ENCODE data around the gene CLBA1.

The CLBA1 gene

DNA sequence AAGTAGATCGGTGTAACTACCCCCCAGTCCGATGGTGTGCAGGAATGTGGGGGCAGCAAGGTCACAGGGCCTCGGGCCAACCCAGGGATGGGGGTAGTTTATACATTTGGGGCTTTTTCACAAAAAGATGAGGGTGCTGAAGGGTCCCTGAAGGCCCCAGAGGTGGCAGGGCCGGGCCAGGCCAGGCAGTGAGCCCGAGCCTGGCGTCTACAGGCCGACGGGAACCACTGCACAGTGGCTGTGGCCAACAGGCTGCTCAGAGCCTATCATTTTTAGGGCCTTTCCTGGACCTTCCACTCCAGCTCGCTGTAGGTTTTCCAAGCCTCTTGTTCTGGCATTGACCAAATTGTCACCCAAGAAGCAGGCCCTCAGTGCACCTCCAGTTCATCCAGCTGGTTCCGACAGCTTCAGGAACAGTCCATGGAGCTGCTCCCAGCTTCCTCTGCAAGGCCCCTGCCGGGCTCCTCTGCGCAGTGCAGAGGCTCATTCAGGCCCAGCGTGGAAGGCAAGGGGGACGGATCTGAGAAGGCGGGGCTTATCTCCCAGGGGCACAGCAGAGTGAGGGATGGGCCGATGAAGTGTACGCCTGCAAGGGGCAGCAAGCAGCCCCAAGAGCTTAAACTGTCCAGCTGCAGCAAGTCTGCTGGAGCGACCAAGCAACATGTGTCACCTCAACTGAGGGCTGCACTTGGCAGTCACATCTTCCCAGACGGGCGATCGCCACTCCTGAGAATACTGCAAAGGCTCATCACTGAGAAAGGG is 21.4 kb downstream of the CLBA1 start:
- DNase-seq = no peak

DNA sequence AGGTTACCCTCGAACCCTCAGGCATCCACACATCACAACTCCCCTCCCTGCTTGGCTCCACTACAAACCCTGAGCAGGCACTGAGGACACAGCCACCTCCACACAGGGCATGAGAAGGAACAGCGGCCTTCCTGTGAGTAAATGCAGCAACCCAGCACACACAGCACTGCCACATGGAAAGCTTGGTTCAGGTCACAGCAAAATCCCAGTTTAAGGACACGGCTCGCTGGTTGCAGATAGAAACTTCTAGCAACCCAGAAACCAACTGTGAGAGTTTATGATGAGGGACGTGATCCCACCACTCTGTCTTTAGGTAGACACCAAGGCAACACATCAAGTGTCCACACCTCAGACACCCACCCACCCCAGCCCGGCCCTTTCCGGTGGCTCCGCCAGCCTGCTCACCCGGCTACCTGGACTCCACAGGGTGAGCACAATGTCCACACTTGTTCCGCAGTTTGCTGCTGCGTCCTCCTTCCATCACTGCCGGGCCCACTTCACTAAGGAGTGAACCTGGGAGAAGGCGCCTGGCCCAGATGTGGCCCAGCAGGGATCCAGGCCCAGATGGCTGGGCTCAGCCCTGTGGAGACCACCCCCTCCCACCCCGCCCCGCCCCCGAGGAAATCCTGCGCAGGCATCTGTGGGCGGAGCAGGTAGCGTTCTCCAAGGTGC is 22.1 kb downstream of the CLBA1 start:
- DNase-seq = no peak

DNA sequence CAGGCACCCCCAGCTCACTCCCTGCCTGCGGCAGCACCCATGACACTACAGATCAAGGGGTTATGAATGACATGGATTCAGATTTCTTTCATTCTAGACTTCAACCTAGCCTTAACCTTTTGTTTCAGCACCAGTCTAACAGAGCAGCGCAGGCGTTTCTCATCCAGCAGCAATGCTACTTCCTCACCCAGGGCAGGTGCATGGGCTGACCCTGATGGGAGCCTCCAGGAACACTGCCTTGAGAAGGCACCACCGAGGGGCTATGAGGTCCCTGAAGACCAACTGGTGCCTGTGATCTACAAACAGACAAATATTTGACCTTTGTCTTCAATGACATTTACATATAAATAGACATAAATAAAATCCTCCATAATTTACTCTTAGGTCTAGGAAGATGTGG is 24.5 kb downstream of the CLBA1 start:
- no peak for DNase-seq

DNA sequence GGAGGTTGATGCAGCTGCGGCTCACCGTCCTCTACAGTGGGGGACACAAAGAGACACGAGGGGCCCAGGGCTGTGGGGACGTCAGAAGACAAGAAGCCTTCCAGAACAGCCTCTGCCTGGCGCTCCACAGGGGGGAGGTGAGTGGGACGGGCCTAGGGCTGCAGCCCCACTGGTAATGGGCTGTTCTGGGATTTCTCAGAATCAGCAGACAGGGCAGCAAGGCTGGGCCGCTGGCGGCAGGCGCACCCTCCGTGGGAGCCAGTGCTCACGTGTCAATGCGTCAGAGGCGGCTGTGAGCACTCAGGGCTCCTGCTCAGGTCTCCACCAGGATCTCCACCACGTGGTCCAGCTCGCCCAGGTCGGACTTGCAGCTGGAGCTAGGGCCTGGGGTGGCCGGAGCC is 25.3 kb downstream of the CLBA1 start:
- no peak for DNase-seq

DNA sequence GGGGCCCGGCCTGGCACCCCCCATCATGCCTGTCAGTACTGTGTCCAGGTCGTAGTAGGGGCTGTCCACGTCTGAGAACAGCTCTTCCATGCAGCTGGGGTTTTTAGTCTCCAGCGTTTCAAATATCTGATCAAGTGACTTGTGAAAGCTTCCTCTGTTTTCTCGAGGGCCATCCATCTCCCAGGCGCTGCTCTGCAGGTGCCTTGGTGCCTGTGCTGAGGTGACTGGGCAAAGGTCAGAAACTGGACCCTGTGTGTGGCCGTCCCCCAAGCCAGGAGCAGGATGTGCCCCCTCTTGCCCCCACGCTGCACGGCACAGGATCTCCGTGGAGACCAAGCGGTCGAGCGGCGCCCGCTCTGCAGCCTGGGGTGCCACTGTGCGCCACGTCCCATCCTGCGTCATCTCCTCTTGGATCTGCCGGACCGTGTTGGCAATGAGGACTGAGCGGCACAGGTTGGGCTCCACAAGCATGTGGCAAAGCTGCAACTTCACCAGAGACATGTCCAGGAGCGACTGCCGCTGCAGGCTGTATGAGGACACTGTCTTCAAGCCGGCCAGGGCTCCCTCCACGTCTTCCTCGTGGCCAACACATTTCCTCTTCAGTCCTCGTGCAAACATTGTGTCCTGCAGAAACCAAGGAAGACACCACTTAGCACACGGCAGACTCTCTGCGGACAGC is 25.9 kb downstream of the CLBA1 start:
- DNase-seq = no peak

DNA sequence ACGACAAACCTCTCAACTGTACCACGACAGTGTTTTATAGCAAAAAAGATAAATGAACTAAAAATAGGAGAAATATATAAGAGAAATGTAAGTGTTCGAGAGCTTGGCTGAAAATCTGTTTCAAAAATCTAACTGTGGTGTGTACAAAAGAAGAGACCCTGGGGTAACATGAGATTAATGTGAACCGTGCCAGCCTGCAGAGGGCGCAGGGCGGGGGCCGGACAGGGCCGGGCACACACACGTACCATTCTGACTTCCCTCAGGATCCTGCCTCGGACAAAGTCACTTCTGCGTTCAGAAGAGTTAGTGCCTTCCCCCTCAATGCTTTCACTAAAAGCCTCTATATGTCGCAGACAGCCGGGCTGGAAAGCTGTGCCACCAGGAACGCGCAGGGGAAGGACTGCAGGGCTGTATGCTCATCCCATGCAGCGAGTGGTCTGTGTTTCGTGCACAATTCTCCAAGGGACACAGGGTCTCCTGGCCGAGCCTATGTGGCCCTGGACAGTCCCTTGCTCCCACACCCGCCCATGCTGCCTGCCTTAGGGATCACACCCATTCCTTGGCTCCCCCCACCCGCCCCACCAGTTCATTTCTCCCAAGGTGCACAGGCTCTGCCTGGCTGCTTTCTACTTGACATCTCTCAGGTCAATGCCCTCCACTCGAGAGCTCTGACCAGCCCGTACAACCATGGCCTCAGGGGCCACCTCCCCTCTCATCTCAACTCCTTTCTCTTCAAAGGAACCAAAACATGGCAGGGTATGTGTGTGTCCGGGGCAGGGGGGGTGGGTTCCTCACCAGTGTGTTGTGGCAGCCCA is 26.8 kb downstream of the CLBA1 start:
- no peak for DNase-seq

DNA sequence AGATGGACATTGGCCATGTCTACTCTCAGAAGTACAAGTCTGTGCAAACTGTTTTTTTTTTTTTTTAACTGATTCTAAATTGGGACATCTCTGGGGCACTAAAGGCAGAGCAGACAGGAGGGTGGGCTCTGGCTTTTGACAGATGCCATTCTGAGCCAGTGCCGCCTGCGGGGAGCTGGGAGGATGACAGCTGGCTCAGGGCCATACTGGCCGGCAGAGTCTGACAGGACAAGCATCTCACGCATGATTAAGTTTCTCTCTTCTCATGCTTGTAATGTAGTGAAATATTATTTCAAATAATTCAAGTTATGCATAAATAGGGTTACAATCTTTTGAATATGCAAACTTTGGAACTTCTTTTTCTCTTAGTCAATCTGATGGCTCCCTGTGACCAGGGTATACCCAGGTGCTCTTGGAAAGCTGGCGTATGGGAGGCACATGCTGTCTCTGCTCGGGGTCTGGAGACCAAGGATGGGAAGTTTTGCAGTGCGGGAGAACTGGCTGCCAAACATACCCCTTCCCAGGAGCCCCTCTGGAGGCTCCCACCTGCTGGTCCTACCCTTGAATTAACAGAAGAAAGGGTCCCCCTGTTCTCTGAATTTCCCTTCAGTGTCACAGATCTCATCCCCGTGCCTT is 27.7 kb downstream of the CLBA1 start:
- DNase-seq = no peak

DNA sequence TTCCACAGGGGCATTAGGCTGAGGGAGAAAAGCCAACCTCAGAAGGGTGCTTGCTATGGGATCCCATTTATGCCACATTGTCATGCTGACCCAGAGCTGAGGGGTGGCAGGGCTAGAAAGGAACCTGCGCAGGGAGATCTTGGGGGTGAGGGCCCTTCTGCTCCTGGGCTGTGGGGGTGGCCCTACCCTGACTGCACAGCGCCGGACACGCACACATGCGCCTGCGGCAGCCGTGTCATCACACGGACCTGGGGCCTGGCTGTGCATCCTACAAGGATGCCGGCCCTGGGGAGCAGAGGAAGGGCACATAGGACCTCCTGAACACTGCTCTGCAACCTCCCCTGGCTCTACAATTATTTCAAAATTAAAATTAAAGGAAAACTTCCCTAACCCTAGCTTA is 28.4 kb downstream of the CLBA1 start:
- no peak for DNase-seq

DNA sequence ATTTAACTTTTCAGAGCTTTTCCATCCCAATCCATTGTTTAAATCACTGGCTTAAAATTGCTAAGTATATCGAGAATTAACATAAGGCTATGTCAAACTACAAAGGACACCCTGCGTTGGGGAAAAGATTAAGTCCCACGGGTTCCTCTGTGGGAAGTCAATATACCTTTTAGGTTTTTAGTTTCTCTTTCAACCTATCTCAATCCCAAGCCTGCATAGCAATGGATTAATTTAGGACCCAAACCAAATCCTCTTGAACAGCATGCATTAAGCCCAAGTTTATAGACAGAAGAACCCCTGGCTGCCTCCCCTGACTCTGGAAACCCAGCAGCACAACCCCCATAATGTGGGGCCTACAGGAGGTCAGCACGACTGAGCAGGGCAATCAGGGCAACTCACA is 29.0 kb downstream of the CLBA1 start:
- DNase-seq = no peak

DNA sequence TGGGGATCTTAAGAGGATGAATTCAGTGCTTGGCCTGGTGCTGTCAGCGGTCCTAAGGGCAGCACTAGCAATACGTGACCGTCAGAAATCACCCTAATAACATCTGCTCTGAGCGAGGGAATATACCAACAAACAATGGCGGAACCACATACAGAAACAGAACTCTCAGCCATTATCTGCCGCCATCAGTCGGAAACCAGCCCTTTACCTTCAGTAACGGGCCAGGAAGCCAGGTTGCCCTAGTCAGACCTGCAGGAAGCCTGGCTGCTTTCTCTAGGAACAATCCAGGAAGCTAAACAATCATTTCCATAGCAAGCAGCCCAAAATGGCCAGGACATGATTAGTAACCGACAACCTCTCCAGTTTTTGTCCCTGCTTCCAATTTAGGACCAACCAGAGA is 29.7 kb downstream of the CLBA1 start:
- DNase-seq = no peak

DNA sequence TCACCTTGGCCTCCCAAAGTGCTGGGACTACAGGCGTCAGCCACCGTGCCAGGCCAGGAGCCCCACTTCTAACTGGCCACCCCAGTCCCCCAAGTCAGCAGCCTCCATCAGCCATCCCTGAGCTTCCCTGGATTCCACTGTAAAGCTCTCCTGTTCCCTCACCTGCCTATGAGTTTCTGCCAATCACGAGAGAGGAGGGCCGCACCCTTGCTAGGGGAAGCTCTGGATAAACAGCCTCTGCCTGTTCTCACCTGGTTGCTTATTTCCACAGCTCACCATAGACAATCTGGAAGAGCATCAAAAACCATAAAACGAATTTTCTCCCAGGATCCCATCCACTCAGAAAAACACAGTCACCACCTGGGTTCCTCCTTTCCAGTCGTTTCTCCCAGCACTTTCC is 30.3 kb downstream of the CLBA1 start:
- no peak for DNase-seq

DNA sequence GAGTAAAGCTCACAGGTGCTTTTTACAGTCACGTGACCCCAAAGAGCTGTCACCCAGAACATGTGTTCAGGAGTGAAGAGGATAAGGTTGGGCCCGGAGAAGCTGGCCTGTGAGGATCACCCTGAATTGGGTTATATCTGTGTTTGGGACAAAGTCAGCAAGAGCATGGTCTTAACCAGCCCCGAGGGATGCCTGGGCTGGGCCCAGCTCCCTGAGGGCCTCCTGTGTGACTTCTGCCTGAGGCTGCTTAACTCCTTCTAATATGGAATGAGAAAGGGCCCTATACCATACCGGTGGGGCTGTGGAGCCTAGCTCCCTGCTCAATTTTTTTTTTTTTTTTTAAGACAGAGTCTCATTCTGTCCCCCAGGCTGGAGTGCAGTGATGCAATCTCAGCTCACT is 32.8 kb downstream of the CLBA1 start:
- DNase-seq = no peak

DNA sequence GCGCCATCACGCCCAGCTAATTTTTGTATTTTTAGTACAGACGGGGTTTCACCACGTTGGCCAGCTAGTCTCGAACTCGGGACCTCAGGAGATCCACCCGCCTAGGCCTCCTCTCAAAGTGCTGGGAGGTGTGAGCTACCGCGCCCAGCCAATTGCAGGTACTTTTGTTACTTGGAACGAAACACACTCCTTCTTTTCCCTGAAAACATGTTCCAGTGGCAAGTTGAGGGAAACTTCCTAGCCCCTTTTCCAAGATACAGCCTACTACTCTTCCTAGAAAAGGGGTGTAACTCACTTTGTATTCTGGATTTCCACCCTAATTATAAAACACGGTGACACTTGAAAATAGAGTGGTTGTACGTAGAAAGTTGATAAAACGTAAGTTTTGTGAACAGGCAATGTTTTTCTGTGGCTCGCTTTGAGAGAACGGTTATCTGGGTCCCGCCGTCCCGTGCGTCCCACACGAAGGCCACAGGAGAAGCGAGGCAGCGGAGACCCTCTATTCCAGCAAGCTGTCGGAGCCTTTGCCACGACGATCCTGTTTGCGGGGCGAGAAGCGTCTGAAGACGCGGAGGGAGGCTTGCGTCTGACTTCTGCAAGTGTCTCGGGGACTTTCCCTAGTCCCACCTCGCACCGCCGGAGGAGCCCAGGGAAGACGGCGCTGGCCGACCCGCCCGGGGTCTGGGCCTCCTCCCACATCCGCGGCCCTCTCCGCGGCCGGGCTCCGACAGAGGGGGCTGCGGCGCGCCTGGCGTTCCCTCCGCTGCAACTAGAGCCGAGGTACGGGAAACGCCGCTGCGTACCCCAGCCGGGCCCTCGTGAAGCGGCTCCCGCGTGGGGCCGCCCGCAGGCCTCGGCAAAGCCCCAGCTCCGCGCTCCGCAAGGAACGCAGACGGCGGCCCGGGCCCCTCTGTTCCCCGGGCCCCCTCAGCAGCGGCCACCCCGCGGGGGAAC is 34.5 kb downstream of the CLBA1 start:
- no peak for DNase-seq

DNA sequence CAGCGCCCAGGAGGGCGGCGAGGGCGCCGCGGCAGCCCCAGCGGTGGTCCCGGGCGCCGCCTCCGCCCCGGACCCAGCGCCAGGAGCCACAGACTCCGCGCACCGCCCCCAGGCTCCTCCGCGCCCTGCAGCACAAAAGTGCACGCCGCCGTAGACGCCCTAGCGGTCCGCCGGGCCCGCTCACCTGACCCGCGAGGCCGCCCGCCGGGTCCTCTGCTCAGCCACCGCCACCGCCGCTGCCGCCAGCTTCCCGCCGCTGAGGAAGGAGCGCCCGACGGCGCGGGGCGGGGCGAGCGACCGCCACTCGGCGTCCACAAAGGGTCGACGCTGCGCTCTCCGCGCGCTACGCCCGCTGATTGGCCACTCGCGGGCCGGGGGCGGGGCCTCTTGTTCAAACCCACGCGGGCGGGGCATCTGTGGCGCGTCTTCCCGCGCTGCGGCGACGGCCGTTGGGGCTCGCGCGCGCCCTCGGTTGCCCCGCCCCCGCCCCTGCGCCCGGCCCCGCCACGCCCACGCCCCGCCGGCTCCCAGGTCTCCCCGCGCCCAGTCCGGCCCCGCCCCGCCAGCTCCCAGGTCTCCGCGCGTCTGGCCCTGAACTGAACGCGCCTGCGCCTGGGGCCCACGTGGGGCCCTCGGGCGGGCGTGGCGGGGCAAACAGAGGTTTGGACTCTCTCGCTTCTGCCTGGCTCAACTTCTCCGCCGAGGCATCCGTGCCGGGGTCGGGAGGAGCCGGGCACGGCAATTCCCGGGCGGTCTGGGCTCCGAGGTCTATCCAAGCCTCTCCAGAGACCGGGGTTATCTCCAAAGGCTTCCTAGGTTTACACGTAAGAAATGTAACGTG is 35.4 kb downstream of the CLBA1 start, which contains the start of gene CDCA4:
TSS of gene CDCA4 (minus strand) at position 269 of the 841 bp plus-strand sequence. CDS start 9,154 bp downstream, outside the sequence.
- DNase-seq = peak; percentile 97 to 100

DNA sequence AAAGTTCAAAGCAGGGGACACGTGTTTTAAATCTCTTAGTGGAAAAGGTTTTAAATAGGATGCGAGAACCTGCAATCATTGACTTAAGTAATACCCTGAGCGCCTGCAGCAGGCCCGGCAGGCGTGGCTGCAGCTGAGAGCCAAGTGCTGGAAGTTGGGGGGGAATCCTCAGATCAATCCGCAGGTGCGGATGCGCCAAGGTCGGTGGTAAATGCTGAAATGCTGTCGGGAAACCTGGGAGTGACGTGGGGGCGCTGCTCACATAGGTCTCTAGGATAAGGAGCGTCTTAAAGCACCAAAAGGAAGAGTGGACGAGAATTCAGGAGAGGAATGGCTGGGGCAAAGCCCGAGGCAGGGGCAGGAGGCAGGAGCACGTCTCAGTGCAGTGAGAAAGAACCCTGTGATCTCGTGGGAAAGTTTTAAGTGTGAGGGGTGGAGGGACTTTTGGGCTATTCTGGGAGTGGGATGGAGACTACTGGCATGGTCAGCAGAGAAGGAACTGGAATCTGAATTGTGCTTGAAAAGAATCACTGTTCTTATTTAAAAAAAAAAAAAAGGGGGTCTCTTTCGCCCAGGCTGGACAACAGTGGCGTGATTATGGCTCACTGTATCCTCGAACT is 36.2 kb downstream of the CLBA1 start:
- DNase-seq = no peak

DNA sequence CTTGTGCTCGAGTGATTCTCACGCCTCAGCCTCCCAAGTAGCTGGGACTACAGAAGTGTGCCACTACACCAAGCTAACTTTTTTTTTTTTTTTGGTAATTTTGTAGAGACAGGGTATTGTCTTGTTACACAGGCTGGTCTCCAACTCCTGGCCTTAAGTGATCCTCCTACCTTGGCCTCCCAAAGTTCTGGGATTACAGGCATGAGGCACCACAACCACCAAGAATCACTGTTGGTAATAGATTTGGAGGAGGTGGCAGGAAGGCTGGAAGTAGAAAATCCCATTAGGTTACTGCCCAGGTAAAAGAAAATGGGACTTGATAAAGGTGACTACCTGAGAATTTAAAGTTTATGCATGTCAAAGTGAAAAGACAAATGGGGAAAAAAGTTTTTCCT is 36.7 kb downstream of the CLBA1 start:
- DNase-seq = no peak

DNA sequence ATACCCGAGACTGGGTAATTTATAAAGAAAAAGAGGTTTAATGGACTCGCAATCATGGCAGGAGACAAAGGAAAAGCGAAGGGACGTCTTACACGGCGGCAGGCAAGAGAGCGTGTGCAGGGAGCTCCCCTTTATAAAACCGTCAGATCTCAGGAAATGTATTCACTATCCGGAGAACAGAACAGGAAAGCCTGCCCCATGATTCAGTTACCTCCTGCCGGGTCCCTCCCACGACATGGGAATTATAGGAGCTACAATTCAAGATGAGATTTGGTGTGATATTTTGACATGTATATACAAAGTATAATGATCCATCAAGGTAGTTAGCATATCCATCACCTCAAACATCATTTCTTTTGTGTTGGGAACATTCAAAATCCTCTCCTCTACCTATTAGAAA is 37.6 kb downstream of the CLBA1 start:
- no peak for DNase-seq

DNA sequence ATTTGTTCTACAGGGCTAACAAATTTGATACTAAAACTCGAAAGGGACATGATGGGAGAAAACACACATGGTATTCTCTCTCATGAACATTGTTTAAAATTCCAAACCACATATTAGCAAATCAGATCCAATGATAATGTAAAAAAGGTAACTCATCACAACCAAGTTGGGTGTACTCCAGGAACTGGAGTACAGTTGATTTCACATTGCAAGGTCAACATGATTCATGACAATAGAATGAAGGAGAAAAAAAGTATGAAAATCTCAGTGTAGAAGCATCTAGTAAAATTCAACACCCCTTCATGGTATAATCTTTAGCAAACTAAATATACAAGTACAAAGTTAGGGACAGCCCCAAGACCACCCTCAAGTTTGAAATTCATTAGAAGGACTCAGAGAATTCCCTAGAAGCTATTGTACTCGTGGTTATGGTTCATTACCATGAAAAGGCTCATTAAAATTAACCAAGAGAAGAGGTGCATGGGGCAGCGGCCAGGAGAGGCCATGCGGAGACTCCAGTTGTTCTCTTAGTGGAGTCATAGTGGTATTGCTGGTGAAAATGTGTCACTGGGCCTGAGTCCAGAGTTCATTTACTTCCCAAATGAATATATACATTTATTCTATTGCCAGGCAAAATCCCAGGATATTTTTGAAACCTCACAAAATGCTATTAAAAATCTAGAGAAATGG is 38.3 kb downstream of the CLBA1 start:
- DNase-seq = no peak

DNA sequence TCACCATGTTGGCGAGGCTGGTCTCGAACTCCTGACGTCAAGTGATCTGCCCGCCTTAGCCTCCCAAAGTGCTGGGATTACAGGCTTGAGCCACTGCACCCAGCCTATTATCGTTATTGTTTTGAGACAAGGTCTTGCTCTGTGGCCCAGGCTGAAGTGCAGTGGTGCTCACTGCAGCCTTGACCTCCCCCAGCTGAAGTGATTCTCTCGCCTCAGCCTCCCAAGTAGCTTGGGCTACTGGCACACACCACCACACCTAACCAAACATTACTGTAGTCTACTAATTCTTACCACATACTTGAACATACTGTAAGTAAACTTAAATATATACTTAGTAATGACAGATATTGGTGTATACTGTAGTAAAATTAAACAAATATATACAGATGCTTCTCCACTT is 39.8 kb downstream of the CLBA1 start:
- DNase-seq = no peak
